KMS-11 (cell line): ENCODE data around the gene VSIG10L.
A peak's percentile ranks its signal among the peaks of the same experiment; 100 is the strongest.

Experiments
- H2AFZ ChIP-seq: fragments of 200-600 bp; sonication (generic); 2 replicates; pipeline ENCODE4 v1.6.1; 2016; ENCODE audit warnings: antibody characterized with exemption, mixed run types, low read depth
- H3K27ac ChIP-seq: fragments of 200-600 bp; sonication (generic); 2 replicates; pipeline ENCODE4 v1.6.1; 2016; ENCODE audit warnings: mild to moderate bottlenecking, mixed run types
- H3K27me3 ChIP-seq: fragments of 200-600 bp; sonication (generic); 2 replicates; pipeline ENCODE4 v1.6.1; 2017; ENCODE audit warnings: mild to moderate bottlenecking, low read depth, mixed run types, moderate library complexity; ENCODE audit not compliant: insufficient read depth
- H3K36me3 ChIP-seq: fragments of 200-600 bp; sonication (generic); 2 replicates; pipeline ENCODE4 v1.6.1; 2017; ENCODE audit warnings: mild to moderate bottlenecking, mixed run types; ENCODE audit not compliant: insufficient read depth
- H3K4me1 ChIP-seq: fragments of 200-600 bp; sonication (generic); 2 replicates; pipeline ENCODE4 v1.6.1; 2016; ENCODE audit warnings: mild to moderate bottlenecking, low read depth, mixed run types; ENCODE audit not compliant: poor library complexity, severe bottlenecking
- H3K4me2 ChIP-seq: fragments of 200-600 bp; sonication (generic); 2 replicates; pipeline ENCODE4 v1.7.0; 2016; ENCODE audit warnings: mild to moderate bottlenecking, mixed run types
- H3K4me3 ChIP-seq: fragments of 200-600 bp; sonication (generic); IDR thresholded peaks from 2 replicates; pipeline ENCODE4 v1.6.1; 2017; ENCODE audit warnings: low read depth, low read length, mixed read lengths; ENCODE audit not compliant: insufficient read depth
- H3K79me2 ChIP-seq: fragments of 200-600 bp; sonication (generic); 2 replicates; pipeline ENCODE4 v1.6.1; 2016; ENCODE audit warnings: low read depth, mixed run types; ENCODE audit not compliant: insufficient read depth
- H3K9ac ChIP-seq: fragments of 200-600 bp; sonication (generic); 2 replicates; pipeline ENCODE4 v1.6.1; 2016; ENCODE audit warnings: mild to moderate bottlenecking, mixed run types
- H4K20me1 ChIP-seq: fragments of 200-600 bp; sonication (generic); 2 replicates; pipeline ENCODE4 v1.6.1; 2016; ENCODE audit warnings: mild to moderate bottlenecking, mixed run types; ENCODE audit not compliant: insufficient read depth
- TF ChIP-seq, protein P1 (sequence below): fragments of 200-600 bp; sonication (generic); conservative IDR thresholded peaks from 2 replicates; pipeline ENCODE4 v1.6.1; 2017; ENCODE audit warnings: low read depth, mild to moderate bottlenecking, antibody characterized with exemption, low read length, moderate library complexity, mixed read lengths

VSIG10L gene

DNA sequence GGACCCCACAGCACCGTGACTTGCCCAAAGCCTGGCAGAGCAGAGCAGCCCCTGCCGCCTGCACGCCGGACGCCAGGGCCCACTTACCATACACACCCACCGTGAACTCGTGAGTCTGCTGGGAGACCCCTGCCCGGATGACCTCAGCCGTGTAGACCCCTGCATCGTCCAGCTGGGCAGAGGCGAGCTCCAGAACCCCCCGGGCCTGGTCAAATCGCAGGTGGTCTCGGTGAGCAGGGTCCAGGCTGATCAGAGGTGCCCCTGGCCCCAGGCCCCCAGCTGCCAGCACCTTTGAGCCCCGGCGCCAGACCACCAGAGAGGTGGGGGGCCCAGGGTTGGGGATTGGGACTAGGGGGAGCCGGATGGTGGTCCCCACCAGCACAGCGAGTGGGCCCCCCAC is 873 bp downstream of the VSIG10L start:
- no peak overlapping the region for H2AFZ ChIP-seq
- no peak overlapping the region for H3K9ac ChIP-seq
- no peak overlapping the region for H3K4me3 ChIP-seq
- TF ChIP-seq, protein P1, sequence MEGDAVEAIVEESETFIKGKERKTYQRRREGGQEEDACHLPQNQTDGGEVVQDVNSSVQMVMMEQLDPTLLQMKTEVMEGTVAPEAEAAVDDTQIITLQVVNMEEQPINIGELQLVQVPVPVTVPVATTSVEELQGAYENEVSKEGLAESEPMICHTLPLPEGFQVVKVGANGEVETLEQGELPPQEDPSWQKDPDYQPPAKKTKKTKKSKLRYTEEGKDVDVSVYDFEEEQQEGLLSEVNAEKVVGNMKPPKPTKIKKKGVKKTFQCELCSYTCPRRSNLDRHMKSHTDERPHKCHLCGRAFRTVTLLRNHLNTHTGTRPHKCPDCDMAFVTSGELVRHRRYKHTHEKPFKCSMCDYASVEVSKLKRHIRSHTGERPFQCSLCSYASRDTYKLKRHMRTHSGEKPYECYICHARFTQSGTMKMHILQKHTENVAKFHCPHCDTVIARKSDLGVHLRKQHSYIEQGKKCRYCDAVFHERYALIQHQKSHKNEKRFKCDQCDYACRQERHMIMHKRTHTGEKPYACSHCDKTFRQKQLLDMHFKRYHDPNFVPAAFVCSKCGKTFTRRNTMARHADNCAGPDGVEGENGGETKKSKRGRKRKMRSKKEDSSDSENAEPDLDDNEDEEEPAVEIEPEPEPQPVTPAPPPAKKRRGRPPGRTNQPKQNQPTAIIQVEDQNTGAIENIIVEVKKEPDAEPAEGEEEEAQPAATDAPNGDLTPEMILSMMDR = no peak
- H3K27ac ChIP-seq = no peak overlapping the region
- no peaks in the 10 kb centered on the region for H3K4me1 ChIP-seq
- no peaks in the 10 kb centered on the region for H3K79me2 ChIP-seq
- H4K20me1 ChIP-seq = no peaks in the 10 kb centered on the region
- no peak overlapping the region for H3K4me2 ChIP-seq
- H3K36me3 ChIP-seq = no peaks in the 10 kb centered on the region
- H3K27me3 ChIP-seq = no peaks in the 10 kb centered on the region

DNA sequence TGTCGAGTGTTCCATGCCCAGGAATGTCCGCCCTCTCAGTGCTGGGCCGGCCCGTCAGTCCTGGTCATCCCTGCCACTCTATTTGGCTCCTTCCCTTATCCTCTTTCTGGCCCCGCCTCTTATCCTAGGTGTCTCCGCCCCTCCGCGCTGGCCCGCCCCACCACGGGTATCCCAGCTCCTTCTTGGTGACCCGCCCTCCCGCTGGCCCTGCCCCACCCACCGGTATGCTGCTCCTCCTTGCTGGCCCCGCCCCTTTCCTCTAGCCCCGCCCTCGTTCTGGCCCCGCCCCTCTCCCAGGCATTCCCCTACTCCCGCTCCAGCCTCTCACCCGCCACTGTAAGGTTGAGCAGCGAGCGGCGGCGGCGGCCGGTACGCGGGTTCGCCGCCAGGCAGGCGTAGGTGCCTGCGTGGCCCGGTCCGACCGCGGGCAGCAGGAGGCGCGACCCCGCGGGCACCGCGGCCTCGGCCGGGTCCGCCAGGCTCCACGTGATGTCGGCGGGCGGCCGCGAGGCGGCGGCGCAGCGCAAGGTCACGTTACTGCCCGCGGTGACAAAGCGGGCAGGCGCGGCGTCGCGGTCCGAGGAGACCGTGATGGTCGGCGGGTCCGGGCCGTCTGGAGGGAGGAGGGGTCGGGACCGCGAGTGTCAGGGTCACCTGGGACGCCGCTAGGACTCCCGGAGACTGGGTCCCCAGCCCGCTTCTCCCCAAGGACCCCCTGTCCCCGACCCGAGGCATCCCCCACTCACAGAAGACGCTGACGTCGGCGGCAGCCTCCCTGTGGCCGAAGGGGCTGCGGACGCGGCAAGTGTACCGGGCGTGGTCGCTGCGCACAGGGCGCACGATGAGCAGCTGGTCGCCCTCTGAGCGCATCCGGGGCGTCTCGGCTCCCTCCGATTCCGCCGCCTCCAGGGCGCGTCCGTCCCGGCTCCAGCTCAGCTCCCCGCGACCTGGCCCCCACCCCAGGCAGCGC is 2.0 kb downstream of the VSIG10L start:
- H3K9ac ChIP-seq = no peak overlapping the region
- no peak overlapping the region for H2AFZ ChIP-seq
- H3K4me2 ChIP-seq = no peak overlapping the region
- no peaks in the 10 kb centered on the region for H3K36me3 ChIP-seq
- no peaks in the 10 kb centered on the region for H3K4me1 ChIP-seq
- H3K79me2 ChIP-seq = no peaks in the 10 kb centered on the region
- no peaks in the 10 kb centered on the region for H3K27me3 ChIP-seq
- H4K20me1 ChIP-seq = no peaks in the 10 kb centered on the region
- TF ChIP-seq, protein P1 = no peak
- H3K4me3 ChIP-seq = no peak overlapping the region
- H3K27ac ChIP-seq = no peak overlapping the region

DNA sequence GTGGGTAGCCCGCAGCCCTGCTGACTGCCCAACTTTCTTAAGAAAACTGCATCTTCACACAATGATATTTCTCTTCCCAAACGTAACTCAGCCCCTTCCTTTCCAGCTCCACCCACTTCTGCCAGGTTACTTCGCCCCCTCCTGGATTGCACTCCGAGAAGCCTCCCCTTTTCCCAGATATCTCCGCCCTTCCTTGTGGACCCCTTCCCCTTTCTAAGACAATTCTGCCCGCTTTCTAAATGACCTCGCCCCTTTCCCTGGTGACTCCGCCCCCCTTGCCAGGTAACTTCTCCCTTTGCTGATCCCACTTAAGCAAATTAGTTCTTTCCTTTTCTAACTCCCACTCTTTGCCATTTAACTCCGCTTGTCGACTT is 2.6 kb downstream of the VSIG10L start:
- no peaks in the 10 kb centered on the region for H4K20me1 ChIP-seq
- H3K4me1 ChIP-seq = no peaks in the 10 kb centered on the region
- TF ChIP-seq, protein P1 = no peak
- H3K9ac ChIP-seq = no peak overlapping the region
- no peak overlapping the region for H3K4me2 ChIP-seq
- no peaks in the 10 kb centered on the region for H3K27me3 ChIP-seq
- no peak overlapping the region for H2AFZ ChIP-seq
- H3K4me3 ChIP-seq = no peak overlapping the region
- no peaks in the 10 kb centered on the region for H3K79me2 ChIP-seq
- H3K27ac ChIP-seq = no peak overlapping the region
- no peaks in the 10 kb centered on the region for H3K36me3 ChIP-seq

DNA sequence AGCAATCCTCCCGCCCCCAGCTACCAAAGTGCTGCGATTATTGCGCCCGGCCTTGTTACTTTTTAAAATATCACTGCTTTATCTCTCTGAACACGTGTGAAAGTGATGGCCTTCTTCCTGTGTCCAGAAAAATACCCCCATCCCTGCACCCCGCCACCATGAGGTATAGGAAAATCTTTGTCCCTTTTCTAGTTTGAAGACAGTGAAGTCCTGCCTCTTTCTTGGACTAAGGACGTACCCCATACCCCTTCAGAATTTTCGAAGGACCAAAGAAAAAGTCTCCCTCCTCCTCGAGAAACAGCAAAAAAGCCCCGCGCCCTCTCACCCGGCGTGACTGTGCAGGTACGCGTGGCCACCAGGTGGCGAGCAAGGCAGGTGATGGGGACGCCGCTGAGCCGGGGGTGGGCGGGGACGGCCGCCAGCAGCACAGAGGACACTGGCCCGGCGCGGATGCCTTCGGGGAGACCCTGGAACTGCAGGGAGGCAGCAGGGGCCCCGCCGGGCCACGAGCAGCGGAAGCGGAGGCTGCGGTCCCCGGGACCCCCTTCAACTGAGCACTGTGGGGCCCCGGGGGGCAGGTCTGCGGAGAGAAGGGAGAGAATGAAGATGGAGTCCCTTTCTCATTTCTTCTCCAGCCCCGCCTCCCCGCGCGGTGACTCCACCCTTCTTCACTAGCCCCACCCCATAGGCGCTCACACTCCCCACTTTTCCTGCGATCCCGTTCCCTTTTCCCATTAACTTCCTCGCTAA is 3.2 kb downstream of the VSIG10L start:
- Histone ChIP-seq H3K9ac (no peak overlapping the region), H3K36me3 (no peaks in the 10 kb centered on the region), H3K27ac (no peak overlapping the region), H3K4me1 (no peaks in the 10 kb centered on the region), H3K4me3 (no peak overlapping the region), H2AFZ (no peak overlapping the region), H3K27me3 (no peaks in the 10 kb centered on the region), H3K79me2 (no peaks in the 10 kb centered on the region), H3K4me2 (no peak overlapping the region), H4K20me1 (no peaks in the 10 kb centered on the region)
- TF ChIP-seq, protein P1 = 0 out of 2 replicates have a peak, but pooled peaks have one; percentile 23
